Spleen (tissue), 11 donors: ENCODE data around the gene HAUS7. TPM values are rescaled to one million over a fixed set of nuclear protein-coding genes. Genes with fewer than 3 reads are reported as not detected.
A peak's percentile ranks its signal among the peaks of the same experiment; 100 is the strongest.

Experiments
- DNase-seq: peaks from one replicate; pipeline ENCODE4 v3.0.0-alpha.2; 2020
- H3K27ac ChIP-seq, 8 donors: fragments of 200-600 bp; sonication (generic) in 7 of 8; 1 replicate in 4 of 8; 2 replicates in 4 of 8; pipeline versions ENCODE4 v1.5.0 to v1.8.0; 2016 to 2021; ENCODE audit warnings: inconsistent platforms in 4 of 8, mild to moderate bottlenecking in 4 of 8, moderate library complexity in 1 of 8
- H3K27me3 ChIP-seq, 7 donors: fragments of 200-600 bp; sonication (generic) in 6 of 7; replicated peaks in 1 of 7; 1 replicate in 4 of 7; 2 replicates in 3 of 7; pipeline versions ENCODE4 v1.5.0 to v1.8.0; 2016 to 2021; ENCODE audit warnings: inconsistent platforms in 3 of 7, mild to moderate bottlenecking in 1 of 7
- H3K36me3 ChIP-seq, 6 donors: fragments of 200-600 bp; sonication (generic) in 5 of 6; 1 replicate in 4 of 6; 2 replicates in 2 of 6; pipeline versions ENCODE4 v1.5.0 to v1.8.0; 2016 to 2021; ENCODE audit warnings: inconsistent platforms in 2 of 6
- H3K4me1 ChIP-seq, 6 donors: fragments of 200-600 bp; sonication (generic) in 5 of 6; 1 replicate in 3 of 6; 2 replicates in 3 of 6; pipeline versions ENCODE4 v1.5.0 to v1.8.0; 2016 to 2021; ENCODE audit warnings: inconsistent platforms in 3 of 6
- H3K4me3 ChIP-seq, 8 donors: fragments of 200-600 bp; sonication (generic) in 7 of 8; 1 replicate in 4 of 8; 2 replicates in 4 of 8; pipeline versions ENCODE4 v1.5.0 to v1.8.0; 2016 to 2021; ENCODE audit warnings: inconsistent platforms in 4 of 8, mild to moderate bottlenecking in 4 of 8, moderate library complexity in 2 of 8
- H3K9me3 ChIP-seq, 8 donors: fragments of 200-600 bp; sonication (generic) in 7 of 8; 1 replicate in 4 of 8; 2 replicates in 4 of 8; pipeline versions ENCODE4 v1.5.0 to v1.8.0; 2016 to 2021; ENCODE audit warnings: inconsistent platforms in 4 of 8
- POLR2A ChIP-seq, 3 donors: fragments of 450-650 bp; IDR thresholded peaks; one replicate each; pipeline ENCODE4 v1.5.1; 2017; ENCODE audit warnings: antibody characterized with exemption in 3 of 3, mild to moderate bottlenecking in 1 of 3
- POLR2AphosphoS5 ChIP-seq, 3 donors: sonication (generic); formaldehyde crosslinking; IDR thresholded peaks; one replicate each; pipeline ENCODE4 v1.5.1; 2017; ENCODE audit warnings: antibody characterized with exemption in 3 of 3
- WGBS, 5 donors: extraction: QIAGEN DNeasy Blood & Tissue Kit in 3 of 5; methylation state at CpG; one replicate each; pipeline versions ENCODE4 v1.1.5 to v1.1.7; 2013 to 2018; 5-methylcytosine and 5-hydroxymethylcytosine counted together
- intact Hi-C: fragments of 100-400 bp; cut with DNase I; formaldehyde crosslinking; loops from one replicate; pipeline ENCODE4 v1.15.0; 2023; ENCODE audit warnings: low total_unique reads
- polyA plus RNA-seq, 3 donors: library from polyadenylated mRNA; stranded (reverse); fragments of 200-250 nt; gene quantifications; one replicate each; pipeline ENCODE4 v1.2.1, GENCODE V29; 2013
- total RNA-seq, 7 donors: library from RNA; depleted of rRNA in 3 of 7; stranded (reverse); fragments of >200 nt in 3 of 7; fragmentation: NEBNext Ultra II Directional in 4 of 7; extraction: Animal tissue kit (Norgen Biotek cat#: 25700) in 4 of 7; gene quantifications; one replicate each; pipeline versions ENCODE4 v1.1.0 to v1.2.1, GENCODE V29; 2016 to 2021
- TF ChIP-seq, protein P1 (sequence below), 11 experiments: fragments of 200-600 bp in 7 of 11; fragments of 450-650 bp in 4 of 11; sonication (generic) in 4 of 11; IDR thresholded peaks in 8 of 11; conservative IDR thresholded peaks in 3 of 11; 1 replicate in 7 of 11; 2 replicates in 4 of 11; pipeline versions ENCODE4 v1.4.0 to v1.8.0; 2016 to 2021; ENCODE audit warnings: antibody characterized with exemption in 11 of 11, inconsistent platforms in 4 of 11, mild to moderate bottlenecking in 1 of 11
- donor health status: healthy with polysubstance abuse.
- donor health status: DM: no; HTN: no; CAD: no; lungs with moderate emphysema.
- donor health status: DM: no; HTN: no; CAD: no.
- donor health status: Bipolar disorder and iron deficiency.
- donor health status: healthy.
- donor health status: DM: no; HTN: no; CAD: no.
- donor health status: DM: yes; HTN: yes; CAD: no.

Gene HAUS7
- total and polyA plus RNA-seq, 10 donors: 23.6 to 83.7 (median 34.5) TPM

DNA sequence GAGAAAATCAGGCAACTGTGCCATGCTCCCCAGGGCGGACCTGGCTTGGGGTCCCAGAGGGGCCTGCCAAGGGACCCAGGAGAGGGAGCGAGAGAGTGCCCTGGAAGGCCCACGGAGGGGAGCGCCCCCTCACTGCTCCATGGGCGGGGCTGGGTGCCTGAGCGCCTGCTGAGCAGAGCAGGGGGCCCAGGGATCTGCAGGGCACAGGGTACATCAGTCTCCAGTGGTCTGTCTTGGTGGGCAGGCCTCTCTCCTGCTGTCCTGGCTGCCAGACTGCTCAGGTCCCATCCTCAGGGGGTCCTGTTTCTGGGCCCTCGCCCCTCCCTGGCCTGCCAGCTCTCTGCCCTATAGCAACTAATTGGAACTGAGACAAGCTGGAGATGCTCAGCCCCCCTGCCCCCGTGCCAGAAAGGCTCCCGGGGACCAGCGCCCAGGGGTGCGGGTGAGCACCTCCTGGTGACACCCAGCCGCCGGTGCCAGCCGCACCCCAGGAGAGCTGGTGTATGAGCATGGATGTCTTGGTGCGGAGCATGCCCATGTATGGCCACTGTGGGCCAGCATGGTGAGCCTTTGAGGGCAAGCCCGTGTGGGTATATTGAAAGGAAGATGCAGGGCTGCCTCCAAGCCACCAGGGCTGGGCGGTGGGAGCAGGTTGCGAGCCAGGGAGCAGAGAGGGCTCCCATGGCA is 25.7 kb upstream of the HAUS7 start:
- H3K27me3 ChIP-seq: peaks cover 0 to 25% (median 0%) of the 10 kb centered on the region in 7 donors
- TF ChIP-seq POLR2AphosphoS5 (IDR thresholded peaks at IDR 0.05) (peak in 1 of 3 donors; percentile 40), POLR2A (IDR thresholded peaks at IDR 0.05) (no peak)
- TF ChIP-seq, protein P1, sequence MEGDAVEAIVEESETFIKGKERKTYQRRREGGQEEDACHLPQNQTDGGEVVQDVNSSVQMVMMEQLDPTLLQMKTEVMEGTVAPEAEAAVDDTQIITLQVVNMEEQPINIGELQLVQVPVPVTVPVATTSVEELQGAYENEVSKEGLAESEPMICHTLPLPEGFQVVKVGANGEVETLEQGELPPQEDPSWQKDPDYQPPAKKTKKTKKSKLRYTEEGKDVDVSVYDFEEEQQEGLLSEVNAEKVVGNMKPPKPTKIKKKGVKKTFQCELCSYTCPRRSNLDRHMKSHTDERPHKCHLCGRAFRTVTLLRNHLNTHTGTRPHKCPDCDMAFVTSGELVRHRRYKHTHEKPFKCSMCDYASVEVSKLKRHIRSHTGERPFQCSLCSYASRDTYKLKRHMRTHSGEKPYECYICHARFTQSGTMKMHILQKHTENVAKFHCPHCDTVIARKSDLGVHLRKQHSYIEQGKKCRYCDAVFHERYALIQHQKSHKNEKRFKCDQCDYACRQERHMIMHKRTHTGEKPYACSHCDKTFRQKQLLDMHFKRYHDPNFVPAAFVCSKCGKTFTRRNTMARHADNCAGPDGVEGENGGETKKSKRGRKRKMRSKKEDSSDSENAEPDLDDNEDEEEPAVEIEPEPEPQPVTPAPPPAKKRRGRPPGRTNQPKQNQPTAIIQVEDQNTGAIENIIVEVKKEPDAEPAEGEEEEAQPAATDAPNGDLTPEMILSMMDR (IDR thresholded peaks at IDR 0.05 in 8 of 11, conservative IDR thresholded peaks at IDR 0.05 in 3 of 11): no peak
- peak overlapping the region in 5 of 8 donors; percentile 54 to 71 (median 60) for H3K27ac ChIP-seq
- intact Hi-C loops: no loop called here
- no peaks in the 10 kb centered on the region for H3K36me3 ChIP-seq
- no peaks in the 10 kb centered on the region for H3K9me3 ChIP-seq
- peak overlapping the region in 7 of 8 donors; percentile 22 to 52 (median 33) for H3K4me3 ChIP-seq
- WGBS, 5 donors: 74 to 82% (median 77%) methylated on average over 12 to 18 of the region's 18 CpGs; no CpG with 5 or more reads in 1 of the 5 donors
- no peak for DNase-seq
- peaks cover 0 to 17% (median 5%) of the 10 kb centered on the region in 6 donors for H3K4me1 ChIP-seq

DNA sequence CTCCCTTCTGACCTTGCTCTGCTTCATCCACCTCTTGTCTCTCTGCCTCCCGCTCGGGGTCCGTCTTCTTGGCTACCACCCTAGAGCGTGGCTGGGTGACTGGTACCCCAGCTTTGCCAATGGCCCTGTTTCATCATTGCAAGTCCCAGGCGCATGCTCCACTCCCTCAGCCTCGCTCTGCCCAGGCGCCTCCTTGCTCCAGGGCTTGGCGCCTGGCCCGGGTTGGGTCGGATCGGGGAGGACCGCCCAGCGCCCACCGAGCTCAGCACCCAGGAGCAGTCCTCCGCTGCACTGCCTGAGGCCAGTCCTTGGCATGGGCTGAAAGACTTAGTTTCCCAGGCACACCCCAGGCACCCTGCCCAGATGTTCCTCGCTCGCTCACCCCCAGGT is 25.0 kb upstream of the HAUS7 start:
- DNase-seq: no peak
- H3K4me1 ChIP-seq: peaks cover 0 to 17% (median 5%) of the 10 kb centered on the region in 6 donors
- whole genome bisulfite sequencing, 5 donors: 36 to 61% (median 46%) methylated on average over 7 to 17 of the region's 17 CpGs
- peak overlapping the region in 7 of 8 donors; percentile 22 to 52 (median 33) for H3K4me3 ChIP-seq
- TF ChIP-seq POLR2AphosphoS5 (IDR thresholded peaks at IDR 0.05) (no peak), POLR2A (IDR thresholded peaks at IDR 0.05) (no peak)
- TF ChIP-seq, protein P1 (IDR thresholded peaks at IDR 0.05 in 8 of 11, conservative IDR thresholded peaks at IDR 0.05 in 3 of 11): no peak
- peaks cover 0 to 25% (median 0%) of the 10 kb centered on the region in 7 donors for H3K27me3 ChIP-seq
- intact Hi-C loops: no loop called here
- H3K9me3 ChIP-seq: no peaks in the 10 kb centered on the region
- H3K27ac ChIP-seq: peak overlapping the region in 6 of 8 donors; percentile 29 to 71 (median 60)
- H3K36me3 ChIP-seq: no peaks in the 10 kb centered on the region

DNA sequence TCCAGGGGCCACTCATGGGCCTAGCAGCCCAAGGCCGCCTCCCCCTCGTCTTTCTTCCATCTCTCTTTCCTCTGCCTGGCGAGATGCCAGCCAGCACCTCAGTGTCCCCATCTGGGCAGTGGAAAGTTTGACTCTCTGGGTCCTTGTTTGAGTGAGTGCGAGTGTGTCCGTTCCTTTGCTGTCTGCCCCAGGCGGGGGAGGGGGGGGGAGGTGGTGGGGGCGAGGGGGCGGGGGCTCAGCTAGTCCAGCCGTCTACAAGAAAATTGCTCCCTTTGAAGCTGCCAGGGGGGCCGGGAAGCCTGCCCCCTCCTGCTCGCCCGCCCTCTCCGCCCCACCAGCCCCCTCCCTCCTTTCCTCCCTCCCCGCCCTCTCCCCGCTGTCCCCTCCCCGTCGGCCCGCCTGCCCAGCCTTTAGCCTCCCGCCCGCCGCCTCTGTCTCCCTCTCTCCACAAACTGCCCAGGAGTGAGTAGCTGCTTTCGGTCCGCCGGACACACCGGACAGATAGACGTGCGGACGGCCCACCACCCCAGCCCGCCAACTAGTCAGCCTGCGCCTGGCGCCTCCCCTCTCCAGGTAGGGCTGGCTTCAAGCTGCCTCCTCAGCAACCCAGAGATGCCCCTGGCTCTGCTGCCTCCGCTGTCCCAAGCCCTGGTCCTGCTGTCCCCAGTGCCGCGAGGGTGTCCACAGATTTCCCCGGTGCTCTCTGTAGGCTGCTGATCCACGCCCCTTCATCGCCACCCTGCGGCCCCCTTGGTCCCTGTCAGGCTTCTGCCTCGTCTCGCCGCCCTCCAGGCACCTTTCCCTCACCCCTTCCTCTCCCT is 24.4 kb upstream of the HAUS7 start, which contains the start of gene BGN:
Gene BGN, plus strand, starts transcription at position 440 of the 821 bp plus-strand sequence. CDS start 9,652 bp downstream, outside the sequence.
- 17 to 55% (median 33%) methylated on average over 15 to 40 of the region's 41 CpGs for WGBS, 5 donors
- H3K9me3 ChIP-seq: no peaks in the 10 kb centered on the region
- TF ChIP-seq POLR2AphosphoS5 (IDR thresholded peaks at IDR 0.05) (peak in 1 of 3 donors; percentile 63), POLR2A (IDR thresholded peaks at IDR 0.05) (no peak)
- TF ChIP-seq, protein P1 (IDR thresholded peaks at IDR 0.05 in 8 of 11, conservative IDR thresholded peaks at IDR 0.05 in 3 of 11): peak in 6 of 11 experiments; percentile 19 to 34 (median 24)
- H3K27me3 ChIP-seq: peaks cover 0 to 24% (median 0%) of the 10 kb centered on the region in 7 donors
- H3K36me3 ChIP-seq: no peaks in the 10 kb centered on the region
- H3K4me3 ChIP-seq: peak within 1 kb of the TSS in 7 of 8 donors; percentile 22 to 52 (median 33)
- peaks cover 0 to 17% (median 5%) of the 10 kb centered on the region in 6 donors for H3K4me1 ChIP-seq
- no peak for DNase-seq
- intact Hi-C loops: no loop called here
- H3K27ac ChIP-seq: peak within 1 kb of the TSS in 6 of 8 donors; percentile 29 to 71 (median 60)
